Measurements from ENCODE around the gene CALB2.

CALB2 gene

GRCh38 chr16:71424626-71425025 is 66.1 kb downstream of the CALB2 start:
- no peak for DNase-seq (ENCODE audit: low read depth)
- no peak for TF ChIP-seq CTCF (IDR thresholded peaks at IDR 0.05; ENCODE audit: insufficient read depth, low read depth, low read length, missing control alignments)
- no peak overlapping the region for H3K4me3 ChIP-seq (ENCODE audit: low read length)

- no peak for TF ChIP-seq CTCF (IDR thresholded peaks at IDR 0.05; ENCODE audit: insufficient read depth, low read depth, low read length, missing control alignments)
- no peak for DNase-seq (ENCODE audit: low read depth)
- H3K4me3 ChIP-seq (ENCODE audit: low read length): peak overlapping the region; percentile 44
Measured at GRCh38 chr16:71425746-71426068, 67.2 kb downstream of the CALB2 start.

- no peak for TF ChIP-seq CTCF (IDR thresholded peaks at IDR 0.05; ENCODE audit: insufficient read depth, low read depth, low read length, missing control alignments)
- peak; percentile 93 for DNase-seq (ENCODE audit: low read depth)
- H3K4me3 ChIP-seq (ENCODE audit: low read length): peak overlapping the region; percentile 44
Measured at GRCh38 chr16:71426069-71426879, 67.8 kb downstream of the CALB2 start.

- DNase-seq (ENCODE audit: low read depth): no peak
- no peak for TF ChIP-seq CTCF (IDR thresholded peaks at IDR 0.05; ENCODE audit: insufficient read depth, low read depth, low read length, missing control alignments)
- peak overlapping the region; percentile 44 for H3K4me3 ChIP-seq (ENCODE audit: low read length)
Measured at GRCh38 chr16:71426880-71427615, 68.5 kb downstream of the CALB2 start.

GRCh38 chr16:71428385-71428784 is 69.9 kb downstream of the CALB2 start:
- H3K4me3 ChIP-seq (ENCODE audit: low read length): no peak overlapping the region
- DNase-seq (ENCODE audit: low read depth): no peak
- TF ChIP-seq CTCF (IDR thresholded peaks at IDR 0.05; ENCODE audit: insufficient read depth, low read depth, low read length, missing control alignments): no peak

DNA sequence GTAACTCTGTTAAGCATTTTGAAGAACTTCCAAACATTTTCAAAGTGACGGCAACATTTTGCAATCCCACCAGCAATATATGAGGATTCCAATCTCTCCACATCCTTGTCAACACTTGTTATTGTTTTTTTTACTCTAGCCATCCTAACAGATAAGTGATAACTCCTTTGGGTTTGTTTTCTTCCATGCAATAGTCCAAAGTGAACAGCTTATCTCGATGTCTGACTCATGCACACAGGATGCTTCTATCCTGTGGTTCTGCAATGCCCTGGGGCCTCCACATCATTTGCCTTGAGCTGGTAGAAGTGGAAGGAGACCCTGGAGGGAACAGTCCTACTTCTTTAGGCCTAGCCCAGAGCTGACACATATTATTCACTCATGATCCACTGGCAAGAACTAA is 70.4 kb downstream of the CALB2 start:
- DNase-seq (ENCODE audit: low read depth): no peak
- TF ChIP-seq CTCF (IDR thresholded peaks at IDR 0.05; ENCODE audit: insufficient read depth, low read depth, low read length, missing control alignments): no peak
- H3K4me3 ChIP-seq (ENCODE audit: low read length): no peak overlapping the region

All from epithelial cell of esophagus (primary cell).